Testis (tissue), 3 donors: ENCODE results near the gene PFKL. TPM values are rescaled to one million over a fixed set of nuclear protein-coding genes. Genes with fewer than 3 reads are reported as not detected.

Experiments used
- DNase-seq: peaks from one replicate; pipeline ENCODE4 v3.0.0-alpha.2; 2019
- H3K27ac ChIP-seq, 2 donors: fragments of 200-600 bp; sonication (generic); one replicate each; pipeline ENCODE4 v1.5.1; 2019
- H3K27me3 ChIP-seq: fragments of 200-600 bp; sonication (generic); one replicate; pipeline ENCODE4 v1.5.1; 2019
- H3K36me3 ChIP-seq: fragments of 200-600 bp; sonication (generic); one replicate; pipeline ENCODE4 v1.5.1; 2017; ENCODE audit warnings: low read depth; ENCODE audit errors: missing control alignments
- H3K4me1 ChIP-seq: fragments of 200-600 bp; sonication (generic); one replicate; pipeline ENCODE4 v1.5.1; 2019
- H3K4me3 ChIP-seq, 2 donors: fragments of 200-600 bp; sonication (generic); one replicate each; pipeline ENCODE4 v1.5.1; 2017 to 2019
- H3K9me3 ChIP-seq: fragments of 200-600 bp; sonication (generic); one replicate; pipeline ENCODE4 v1.5.1; 2017
- CTCF ChIP-seq, 3 experiments: fragments of 450-650 bp in 2 of 3; fragments of 200-600 bp in 1 of 3; sonication (generic) in 1 of 3; IDR thresholded peaks; one replicate each; pipeline ENCODE4 v1.5.1; 2016 to 2019; ENCODE audit warnings: antibody characterized with exemption in 3 of 3, mild to moderate bottlenecking in 2 of 3, moderate library complexity in 1 of 3
- POLR2A ChIP-seq: fragments of 450-650 bp; IDR thresholded peaks from one replicate; pipeline ENCODE4 v1.6.1; 2017; ENCODE audit warnings: antibody characterized with exemption, mild to moderate bottlenecking, moderate library complexity
- WGBS, 2 donors: methylation state at CpG; one replicate each; pipeline ENCODE4 v1.1.5; 2018; 5-methylcytosine and 5-hydroxymethylcytosine counted together
- intact Hi-C: fragments of 100-400 bp; cut with DNase I; formaldehyde crosslinking; loops from one replicate; pipeline ENCODE4 v1.15.1; 2023; ENCODE audit warnings: low total_unique reads
- polyA plus RNA-seq: library from polyadenylated mRNA; stranded (reverse); fragments of 350-450 nt; fragmentation: Illumina TruSeq; extraction: RNeasy Lipid Tissue Mini Kit (QIAGEN cat#74804); gene quantifications from one replicate; pipeline ENCODE4 v1.2.3, GENCODE V29; 2014; ENCODE audit warnings: low read depth, low replicate concordance; ENCODE audit not compliant: insufficient read depth
- total RNA-seq, 2 donors: library from RNA; depleted of rRNA; stranded (reverse); fragments of >200 nt; gene quantifications; one replicate each; pipeline ENCODE4 v1.2.3, GENCODE V29; 2016

PFKL gene
- total and polyA plus RNA-seq, 3 donors from 2014 or later = 132 to 298 (median 213) TPM

- DNase-seq = no peak
- 87 to 88% methylated on average over 22 of the region's 22 CpGs for WGBS, 2 donors
- intact Hi-C loops = no loop called here
- H3K4me3 ChIP-seq = no peak overlapping the region
- H3K27me3 ChIP-seq = no peaks in the 10 kb centered on the region
- H3K4me1 ChIP-seq = no peaks in the 10 kb centered on the region
- no peaks in the 10 kb centered on the region for H3K36me3 ChIP-seq
- no peak overlapping the region for H3K27ac ChIP-seq
- TF ChIP-seq POLR2A (no peak), CTCF (IDR thresholded peaks at IDR 0.05) (no peak)
- no peaks in the 10 kb centered on the region for H3K9me3 ChIP-seq
Measured at GRCh38 chr21:44259082-44259705, 40.7 kb upstream of the PFKL start.

DNA sequence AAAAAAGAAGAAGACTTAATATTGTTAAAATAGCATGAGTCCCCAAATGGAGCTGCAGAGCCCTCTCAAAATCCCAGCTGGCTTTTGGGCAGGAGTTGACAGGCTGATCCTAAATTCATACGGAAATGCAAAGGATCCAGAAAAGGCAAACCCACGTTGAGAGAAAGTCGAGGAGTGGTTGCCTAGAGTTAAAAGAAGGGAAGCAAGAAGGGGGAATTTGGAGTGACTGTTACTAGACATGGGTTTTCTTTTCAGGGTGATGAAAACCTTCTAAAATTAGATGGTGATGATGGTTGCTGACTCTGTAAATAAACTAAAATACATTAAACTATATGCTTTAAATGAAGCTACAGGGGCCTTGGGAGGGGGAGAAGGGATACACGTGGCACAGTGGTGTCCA is 39.8 kb upstream of the PFKL start:
- no peak for DNase-seq
- H3K27ac ChIP-seq = no peak overlapping the region
- no peaks in the 10 kb centered on the region for H3K9me3 ChIP-seq
- no peaks in the 10 kb centered on the region for H3K27me3 ChIP-seq
- intact Hi-C loops = no loop called here
- 79 to 81% methylated on average over 4 of the region's 4 CpGs for WGBS, 2 donors
- no peaks in the 10 kb centered on the region for H3K4me1 ChIP-seq
- TF ChIP-seq POLR2A (no peak), CTCF (IDR thresholded peaks at IDR 0.05) (no peak)
- H3K4me3 ChIP-seq = no peak overlapping the region
- H3K36me3 ChIP-seq = no peaks in the 10 kb centered on the region

DNA sequence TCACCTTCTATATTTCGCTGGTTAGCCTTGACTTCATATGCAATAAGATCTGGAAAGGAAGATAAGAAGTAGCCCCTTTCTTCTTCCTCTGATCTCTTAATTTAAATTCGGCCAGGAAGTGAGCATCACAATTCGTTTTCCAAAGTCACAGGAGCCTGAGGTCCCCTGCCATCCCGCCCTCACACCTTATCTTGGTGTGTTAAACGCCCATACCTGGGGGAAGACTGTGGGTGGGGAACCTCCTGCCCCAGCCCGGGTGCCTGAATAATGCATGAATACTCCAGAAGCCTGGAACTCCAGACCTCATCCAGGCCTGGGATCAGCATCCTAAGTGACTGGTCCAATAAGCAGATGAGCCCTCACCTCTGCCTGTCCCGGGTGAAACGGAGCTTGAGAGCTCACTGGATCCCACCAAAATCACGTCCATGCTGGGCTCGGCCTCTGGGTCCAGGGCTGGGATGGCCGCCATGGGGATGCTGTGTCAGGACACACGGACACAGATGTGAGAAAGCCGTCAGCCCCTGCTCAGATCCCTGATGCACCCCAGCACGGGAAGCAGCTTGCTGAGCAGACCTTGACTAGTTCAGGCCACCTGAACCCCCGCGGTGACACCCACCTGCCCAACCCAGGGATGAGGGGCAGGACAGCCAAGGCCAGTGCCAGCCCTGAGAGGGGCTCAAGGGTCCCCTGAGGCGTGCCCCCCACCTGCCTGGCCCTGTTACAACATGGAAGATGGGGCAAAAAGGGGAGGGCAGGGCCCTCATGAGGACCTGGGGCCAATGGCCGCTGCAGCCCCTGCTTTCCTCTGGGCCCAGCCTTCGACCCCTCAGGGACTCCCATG is 38.8 kb upstream of the PFKL start:
- no peak for DNase-seq
- H3K27ac ChIP-seq = no peak overlapping the region
- intact Hi-C loops = no loop called here
- H3K4me3 ChIP-seq = no peak overlapping the region
- H3K4me1 ChIP-seq = no peaks in the 10 kb centered on the region
- H3K9me3 ChIP-seq = no peaks in the 10 kb centered on the region
- no peaks in the 10 kb centered on the region for H3K27me3 ChIP-seq
- H3K36me3 ChIP-seq = no peaks in the 10 kb centered on the region
- WGBS, 2 donors = 89 to 90% methylated on average over 8 to 19 of the region's 19 CpGs
- TF ChIP-seq POLR2A (no peak), CTCF (IDR thresholded peaks at IDR 0.05) (no peak)

DNA sequence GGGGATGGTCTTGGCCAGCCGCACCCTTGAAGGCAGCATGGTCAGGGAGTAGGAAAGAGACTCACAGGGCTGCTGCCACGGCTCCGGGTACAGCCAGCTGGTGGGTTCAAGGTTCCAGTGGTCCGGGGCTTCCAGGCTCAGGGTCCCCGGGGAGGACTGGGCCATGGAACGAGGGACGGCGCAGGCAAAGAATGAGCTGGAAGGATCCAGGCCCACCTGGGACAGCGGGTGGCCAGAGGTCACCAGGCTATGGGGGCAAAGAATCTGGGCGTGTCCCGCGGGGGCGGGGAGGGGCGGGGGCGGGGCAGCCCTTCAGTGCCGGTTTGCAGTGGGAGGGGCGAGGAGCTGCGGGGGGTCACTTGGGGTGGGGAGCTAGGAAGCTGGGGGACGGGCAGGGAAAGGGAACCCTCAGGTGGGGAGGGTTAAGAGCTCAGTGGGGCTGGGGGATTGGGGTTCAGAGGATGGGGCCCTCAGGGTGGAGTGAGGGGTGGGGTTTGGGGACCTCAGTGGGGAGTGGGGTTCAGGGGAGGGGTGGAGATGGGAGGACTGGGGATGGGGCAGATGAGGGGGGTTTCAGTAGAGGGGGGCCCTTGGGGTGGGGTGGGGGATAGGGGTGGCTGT is 38.1 kb upstream of the PFKL start, which contains the start of gene DNMT3L:
Gene DNMT3L, minus strand, starts transcription at position 223 of the 621 bp plus-strand sequence. CDS start 638 bp downstream, outside the sequence.
- no peak for DNase-seq
- no peaks in the 10 kb centered on the region for H3K36me3 ChIP-seq
- no peaks in the 10 kb centered on the region for H3K4me1 ChIP-seq
- WGBS, 2 donors = 64 to 70% methylated on average over 15 to 19 of the region's 19 CpGs
- H3K4me3 ChIP-seq = no peak within 1 kb of the TSS
- no peak within 1 kb of the TSS for H3K27ac ChIP-seq
- no peak for TF ChIP-seq CTCF (IDR thresholded peaks at IDR 0.05)
- no peak for TF ChIP-seq POLR2A
- H3K27me3 ChIP-seq = no peaks in the 10 kb centered on the region
- intact Hi-C loops = no loop called here
- H3K9me3 ChIP-seq = no peaks in the 10 kb centered on the region
